GM21381 (cell line): ENCODE data around the gene KLHL17.
"Not testable (repeated sequence)": the region's sequence is repeated elsewhere in the genome, so short reads cannot be mapped to it uniquely, and the experiment has no call there.

Source experiments
- ATAC-seq: cut with Tn5 transposase; IDR thresholded peaks from one replicate; pipeline ENCODE4 v1.9.1; 2021; ENCODE audit warnings: mild to moderate bottlenecking, moderate library complexity; ENCODE audit not compliant: unreplicated experiment

The KLHL17 gene

GRCh38 chr1:966135-966703 is 5.8 kb downstream of the KLHL17 start, which contains the start of gene PLEKHN1:
TSS of gene PLEKHN1 (plus strand) at chr1:966482. CDS start at chr1:966532, 50 bp downstream.
- peak; percentile 18 for ATAC-seq

GRCh38 chr1:966704-967300 is 6.4 kb downstream of the KLHL17 start:
- peak; percentile 68 for ATAC-seq

GRCh38 chr1:967466-968343 is 7.3 kb downstream of the KLHL17 start:
- ATAC-seq = no peak

- no peak for ATAC-seq
These were observed 9.0 kb downstream of the KLHL17 start for GRCh38 chr1:969260-969855.

GRCh38 chr1:970242-970972 is 10.0 kb downstream of the KLHL17 start:
- no peak for ATAC-seq

GRCh38 chr1:970973-971730 is 10.8 kb downstream of the KLHL17 start:
- ATAC-seq = no peak

- no peak for ATAC-seq
These were observed 11.5 kb downstream of the KLHL17 start for GRCh38 chr1:971751-972506.

GRCh38 chr1:972726-973458 is 12.5 kb downstream of the KLHL17 start:
- no peak for ATAC-seq

GRCh38 chr1:973459-974292 is 13.3 kb downstream of the KLHL17 start:
- ATAC-seq = no peak

- no peak for ATAC-seq
These were observed 13.9 kb downstream of the KLHL17 start for GRCh38 chr1:974293-974640.

GRCh38 chr1:974687-975328 is 14.4 kb downstream of the KLHL17 start:
- no peak for ATAC-seq

- no peak for ATAC-seq
These were observed 15.0 kb downstream of the KLHL17 start for GRCh38 chr1:975365-975764.

- no peak for ATAC-seq
These were observed 15.7 kb downstream of the KLHL17 start for GRCh38 chr1:975896-976683.

GRCh38 chr1:976791-977190 is 16.4 kb downstream of the KLHL17 start:
- ATAC-seq = not testable (repeated sequence)

GRCh38 chr1:978069-978834 is 17.9 kb downstream of the KLHL17 start:
- no peak for ATAC-seq
